Astrocyte of the spinal cord (primary cell): ENCODE data around the gene C20orf141.

Source experiments
- DNase-seq: peaks from one replicate; pipeline ENCODE4 v3.0.0; 2011; ENCODE audit warnings: low read depth, low spot score
- H3K4me3 ChIP-seq: 2 replicates; pipeline ENCODE4 v1.5.1; 2011; ENCODE audit warnings: low read depth, mild to moderate bottlenecking, low read length, moderate library complexity
- CTCF ChIP-seq: IDR thresholded peaks from 2 replicates; pipeline ENCODE4 v1.5.1; 2012; ENCODE audit warnings: low read depth, mild to moderate bottlenecking, low read length, inconsistent platforms
- in situ Hi-C: cut with HindIII; loops from 2 replicates; pipeline ENCODE4 v1.10.0; 2017; ENCODE audit warnings: low sequenced_read_pairs

C20orf141 gene

GRCh38 chr20:2815242-2815900 is 584 bp downstream of the C20orf141 start:
- TF ChIP-seq CTCF, result no peak
- in situ Hi-C loops, result no loop called here
- DNase-seq, result no peak
- H3K4me3 ChIP-seq, result no peak overlapping the region

GRCh38 chr20:2816030-2816582 is 1.3 kb downstream of the C20orf141 start, which contains the start of gene TMEM239:
TSS of gene TMEM239 (plus strand) at chr20:2816364. CDS start at chr20:2816555, 191 bp downstream.
- DNase-seq, result no peak
- TF ChIP-seq CTCF, result no peak
- in situ Hi-C loops, result no loop called here
- H3K4me3 ChIP-seq, result no peak within 1 kb of the TSS

DNA sequence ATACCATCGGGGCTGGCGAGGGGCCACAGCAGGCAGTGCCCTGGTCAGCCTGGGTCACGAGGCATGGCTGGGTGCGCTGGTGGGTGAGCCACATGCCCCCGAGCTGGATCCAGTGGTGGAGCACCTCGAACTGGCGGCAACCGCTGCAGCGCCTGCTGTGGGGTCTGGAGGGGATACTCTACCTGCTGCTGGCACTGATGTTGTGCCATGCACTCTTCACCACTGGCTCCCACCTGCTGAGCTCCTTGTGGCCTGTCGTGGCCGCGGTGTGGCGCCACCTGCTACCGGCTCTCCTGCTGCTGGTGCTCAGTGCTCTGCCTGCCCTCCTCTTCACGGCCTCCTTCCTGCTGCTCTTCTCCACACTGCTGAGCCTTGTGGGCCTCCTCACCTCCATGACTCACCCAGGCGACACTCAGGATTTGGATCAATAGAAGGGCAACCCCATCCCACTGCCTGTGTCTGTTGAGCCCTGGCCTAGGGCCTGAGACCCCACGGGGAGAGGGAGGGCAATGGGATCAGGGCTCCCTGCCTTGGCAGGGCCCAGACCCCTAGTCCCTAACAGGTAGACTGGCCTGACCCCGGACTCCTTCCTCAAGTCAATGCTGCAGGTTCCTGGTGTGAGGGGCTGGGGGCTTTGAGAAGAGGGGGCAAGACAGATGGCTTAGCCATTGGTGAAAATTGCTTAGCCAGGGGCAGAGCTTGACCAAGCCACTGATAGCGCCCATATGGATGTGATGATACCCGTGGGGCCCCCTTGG is 2.0 kb downstream of the C20orf141 start:
- H3K4me3 ChIP-seq, result no peak overlapping the region
- in situ Hi-C loops, result no loop called here
- no peak for DNase-seq
- no peak for TF ChIP-seq CTCF

GRCh38 chr20:2817341-2817726 is 2.5 kb downstream of the C20orf141 start:
- no peak for TF ChIP-seq CTCF
- no peak overlapping the region for H3K4me3 ChIP-seq
- in situ Hi-C loops, result no loop called here
- DNase-seq, result no peak

DNA sequence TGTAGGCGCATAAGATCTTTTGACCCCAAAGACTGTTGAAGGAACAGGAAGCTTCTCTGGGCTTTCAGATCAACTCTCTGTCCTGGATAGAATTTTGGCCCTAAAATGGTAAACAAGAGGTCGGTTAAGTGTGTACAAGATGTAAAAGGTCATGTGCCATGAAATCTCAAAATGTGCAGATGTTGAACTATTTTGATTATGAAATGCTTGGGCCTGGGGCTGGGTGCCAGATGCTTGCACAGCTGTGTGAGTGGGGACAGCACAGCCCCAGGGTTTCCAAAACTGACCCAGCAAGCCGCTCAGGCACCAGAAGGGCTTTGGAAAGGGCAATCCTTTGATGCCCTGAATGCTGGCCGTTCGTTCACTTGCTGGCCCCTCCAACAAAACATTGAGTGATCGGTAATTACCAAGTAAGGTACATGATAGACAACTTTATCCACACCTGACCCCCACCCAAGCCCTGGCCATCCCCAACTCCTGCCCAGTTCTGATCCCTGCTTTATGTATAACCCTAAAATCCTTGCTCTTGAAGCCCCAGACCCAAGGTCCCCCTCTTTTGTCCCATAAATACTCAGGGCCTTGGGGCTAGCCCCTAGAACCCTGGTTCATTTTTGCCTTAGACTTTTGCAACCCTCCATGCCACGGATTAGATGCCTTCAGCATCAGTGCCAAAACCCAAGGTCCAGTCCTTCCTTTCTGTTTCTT is 3.3 kb downstream of the C20orf141 start:
- DNase-seq, result no peak
- in situ Hi-C loops, result no loop called here
- TF ChIP-seq CTCF, result no peak
- no peak overlapping the region for H3K4me3 ChIP-seq

GRCh38 chr20:2820084-2820895 is 5.5 kb downstream of the C20orf141 start:
- no peak overlapping the region for H3K4me3 ChIP-seq
- in situ Hi-C loops, result no loop called here
- no peak for TF ChIP-seq CTCF
- peak; percentile 37 for DNase-seq
